IMR-90 (cell line): ENCODE results near the gene RNF223. TPM values are rescaled to one million over a fixed set of nuclear protein-coding genes. Genes with fewer than 3 reads are reported as not detected.

Experiments used
- ATAC-seq: fragments of 200-7000 bp; cut with Tn5 transposase; 2 replicates; pipeline ENCODE4 v1.9.1; 2020; ENCODE audit warnings: low read depth, mild to moderate bottlenecking, moderate library complexity
- BruUV-seq: library from RNA; stranded (reverse); fragments of 400-500 nt; replicated peaks from 2 replicates; lab custom pipeline; 2021; lab: Mats Ljungman, UMichigan
- CTCF ChIA-PET: fragments of 300-600 bp; formaldehyde crosslinking; extraction: SDS; loops from one replicate; lab custom pipeline; 2021; ENCODE audit warnings: antibody characterized with exemption; lab: Yijun Ruan, JAX
- POLR2A ChIA-PET: fragments of 300-600 bp; sonication (Branson Sonifier 250); formaldehyde crosslinking; loops from one replicate; lab custom pipeline; 2022; ENCODE audit warnings: antibody characterized with exemption; ENCODE audit not compliant: unreplicated experiment; lab: Charles Lee
- DNase-seq: peaks from one replicate; pipeline ENCODE4 v3.0.0; 2013
- H2AFZ ChIP-seq: replicated peaks from 2 replicates; pipeline ENCODE3; 2013; ENCODE audit warnings: low read length, mild to moderate bottlenecking; ENCODE audit not compliant: poor library complexity
- H2AK5ac ChIP-seq: 2 replicates; pipeline ENCODE4 v1.6.1; 2013; ENCODE audit warnings: low read depth, low read length, inconsistent platforms
- H2AK9ac ChIP-seq: replicated peaks from 2 replicates; pipeline ENCODE3; 2013; ENCODE audit warnings: mild to moderate bottlenecking, low read depth, low read length, moderate library complexity; ENCODE audit not compliant: poor library complexity
- H2BK120ac ChIP-seq: 2 replicates; pipeline ENCODE4 v1.6.1; 2013; ENCODE audit warnings: low read depth, low read length, inconsistent platforms
- H2BK15ac ChIP-seq: 3 replicates; pipeline ENCODE4 v1.6.1; 2013; ENCODE audit warnings: low read depth, low read length, inconsistent platforms
- H2BK20ac ChIP-seq: 2 replicates; pipeline ENCODE4 v1.6.1; 2013; ENCODE audit warnings: low read depth, mild to moderate bottlenecking, inconsistent platforms, low read length, moderate library complexity
- H2BK5ac ChIP-seq: 2 replicates; pipeline ENCODE4 v1.6.1; 2013; ENCODE audit warnings: mild to moderate bottlenecking, low read depth, low read length, inconsistent platforms; ENCODE audit not compliant: poor library complexity, severe bottlenecking
- H3K14ac ChIP-seq: replicated peaks from 2 replicates; pipeline ENCODE4 v1.6.1; 2013; ENCODE audit warnings: low read depth, low read length, inconsistent platforms
- H3K18ac ChIP-seq: 2 replicates; pipeline ENCODE4 v1.6.1; 2013; ENCODE audit warnings: low read depth, low read length, control low read depth
- H3K23ac ChIP-seq: 2 replicates; pipeline ENCODE4 v1.6.1; 2013; ENCODE audit warnings: low read depth, low read length, inconsistent platforms
- H3K27ac ChIP-seq: 2 replicates; pipeline ENCODE4 v1.5.1; 2013; ENCODE audit warnings: mild to moderate bottlenecking, control low read depth, low read length; ENCODE audit not compliant: insufficient read depth
- H3K27me3 ChIP-seq: 2 replicates; pipeline ENCODE4 v1.6.1; 2013; ENCODE audit warnings: low read length; ENCODE audit not compliant: control insufficient read depth, insufficient read depth
- H3K36me3 ChIP-seq: 2 replicates; pipeline ENCODE4 v1.6.1; 2013; ENCODE audit warnings: low read length, mixed read lengths; ENCODE audit not compliant: control insufficient read depth, insufficient read depth
- H3K4ac ChIP-seq: 2 replicates; pipeline ENCODE4 v1.6.1; 2013; ENCODE audit warnings: low read depth, low read length, inconsistent platforms
- H3K4me1 ChIP-seq: 2 replicates; pipeline ENCODE4 v1.6.1; 2013; ENCODE audit warnings: low read length, mixed read lengths; ENCODE audit not compliant: control insufficient read depth, insufficient read depth
- H3K4me2 ChIP-seq: 2 replicates; pipeline ENCODE4 v1.6.1; 2013; ENCODE audit warnings: low read depth, mild to moderate bottlenecking, control low read depth, low read length, moderate library complexity
- H3K4me3 ChIP-seq: 2 replicates; pipeline ENCODE4 v1.5.1; 2013; ENCODE audit warnings: low read depth, mild to moderate bottlenecking, control low read depth, low read length, moderate library complexity; ENCODE audit not compliant: insufficient read depth
- H3K56ac ChIP-seq: 2 replicates; pipeline ENCODE4 v1.6.1; 2013; ENCODE audit warnings: low read length, inconsistent platforms; ENCODE audit not compliant: insufficient read depth; ENCODE audit errors: extremely low read depth
- H3K79me1 ChIP-seq, 2 experiments: 2 replicates each; pipeline ENCODE4 v1.6.1; 2013; ENCODE audit warnings: low read length in 2 of 2, inconsistent platforms in 1 of 2, low read depth in 1 of 2
- H3K9ac ChIP-seq: 2 replicates; pipeline ENCODE4 v1.6.1; 2013; ENCODE audit warnings: low read depth, low read length, control low read depth
- H3K9me1 ChIP-seq: 2 replicates; pipeline ENCODE4 v1.6.1; 2013; ENCODE audit warnings: low read length, inconsistent platforms; ENCODE audit not compliant: insufficient read depth
- H3K9me3 ChIP-seq: 2 replicates; pipeline ENCODE4 v1.6.1; 2013; ENCODE audit warnings: low read length; ENCODE audit not compliant: control insufficient read depth, insufficient read depth
- H4K20me1 ChIP-seq: 2 replicates; pipeline ENCODE4 v1.6.1; 2013; ENCODE audit warnings: low read length, inconsistent platforms; ENCODE audit not compliant: insufficient read depth
- H4K5ac ChIP-seq: 2 replicates; pipeline ENCODE4 v1.6.1; 2013; ENCODE audit warnings: mild to moderate bottlenecking, low read depth, low read length, control low read depth
- H4K8ac ChIP-seq, 2 experiments: 2 replicates each; pipeline ENCODE4 v1.6.1; 2013; ENCODE audit warnings: low read depth in 2 of 2, low read length in 2 of 2, control low read depth in 1 of 2, inconsistent platforms in 1 of 2
- H4K91ac ChIP-seq: 2 replicates; pipeline ENCODE4 v1.6.1; 2013; ENCODE audit warnings: low read depth, low read length, inconsistent platforms; ENCODE audit not compliant: insufficient read depth
- BHLHE40 ChIP-seq: fragments of 150-350 bp; IDR thresholded peaks from 2 replicates; pipeline ENCODE4 v1.6.1; 2016; ENCODE audit warnings: mild to moderate bottlenecking, low read depth, low read length
- CEBPB ChIP-seq: IDR thresholded peaks from 2 replicates; pipeline ENCODE4 v1.6.1; 2012; ENCODE audit warnings: low read depth, low read length, improper control_type of control experiment
- CTCF ChIP-seq: conservative IDR thresholded peaks from 2 replicates; pipeline ENCODE4 v1.5.1; 2012; ENCODE audit warnings: mild to moderate bottlenecking, low read depth, low read length, improper control_type of control experiment
- ELK1 ChIP-seq: fragments of 150-350 bp; IDR thresholded peaks from 2 replicates; pipeline ENCODE4 v1.6.1; 2016; ENCODE audit warnings: low read depth, mild to moderate bottlenecking, low read length, moderate library complexity, borderline replicate concordance
- FOS ChIP-seq: fragments of 150-350 bp; IDR thresholded peaks from 2 replicates; pipeline ENCODE4 v1.6.1; 2016; ENCODE audit warnings: low read depth, low read length
- MAFK ChIP-seq: IDR thresholded peaks from 2 replicates; pipeline ENCODE4 v1.6.1; 2012; ENCODE audit warnings: low read depth, low read length, improper control_type of control experiment
- MAZ ChIP-seq: IDR thresholded peaks from 2 replicates; pipeline ENCODE4 v1.6.1; 2012; ENCODE audit warnings: low read depth, mild to moderate bottlenecking, low read length, improper control_type of control experiment, moderate library complexity, borderline replicate concordance
- MXI1 ChIP-seq: IDR thresholded peaks from 2 replicates; pipeline ENCODE4 v1.6.1; 2012; ENCODE audit warnings: low read depth, mild to moderate bottlenecking, low read length, moderate library complexity, borderline replicate concordance
- POLR2A ChIP-seq: IDR thresholded peaks from 2 replicates; pipeline ENCODE4 v1.6.1; 2012; ENCODE audit warnings: mild to moderate bottlenecking, low read depth, low read length
- RAD21 ChIP-seq: IDR thresholded peaks from 2 replicates; pipeline ENCODE4 v1.6.1; 2012; ENCODE audit warnings: low read length, improper control_type of control experiment
- RCOR1 ChIP-seq: IDR thresholded peaks from 2 replicates; pipeline ENCODE4 v1.6.1; 2012; ENCODE audit warnings: mild to moderate bottlenecking, low read length, improper control_type of control experiment; ENCODE audit not compliant: insufficient replicate concordance
- RFX5 ChIP-seq: IDR thresholded peaks from 2 replicates; pipeline ENCODE4 v1.8.0; 2012; ENCODE audit warnings: low read depth, mild to moderate bottlenecking, low read length, moderate library complexity
- USF2 ChIP-seq: fragments of 150-350 bp; IDR thresholded peaks from 2 replicates; pipeline ENCODE4 v1.6.1; 2017; ENCODE audit warnings: mild to moderate bottlenecking, antibody characterized with exemption, low read length, low read depth
- WGBS, 2 experiments: methylation state at CpG; one replicate each; pipeline versions ENCODE4 v1.1.5 to v1.1.7; 2013; ENCODE audit warnings: missing lambda C conversion rate in 2 of 2; ENCODE audit not compliant: insufficient read length in 1 of 2; ENCODE audit errors: extremely low coverage in 2 of 2; 5-methylcytosine and 5-hydroxymethylcytosine counted together
- dilution Hi-C: fragments of 300-500 bp; cut with HindIII; formaldehyde crosslinking; loops from one replicate; pipeline ENCODE4 v1.14.3; 2018; ENCODE audit warnings: low sequenced_read_pairs; ENCODE audit not compliant: unreplicated experiment
- in situ Hi-C: fragments of 300-500 bp; cut with MboI; formaldehyde crosslinking; loops from 3 replicates; pipeline ENCODE4 v1.14.3; 2019; ENCODE audit warnings: low sequenced_read_pairs, inconsistent platforms, mixed read lengths
- intact Hi-C: fragments of 100-400 bp; cut with micrococcal nuclease; formaldehyde crosslinking; loops from 2 replicates; pipeline ENCODE4 v1.10.0; 2022
- polyA plus RNA-seq, 3 experiments: library from polyadenylated mRNA; depleted of rRNA; stranded (reverse); fragments of >200 nt; gene quantifications; 2 replicates each; pipeline ENCODE4 v1.2.3, GENCODE V29; 2012; ENCODE audit warnings: low replicate concordance in 1 of 3
- total RNA-seq: library from RNA; depleted of rRNA; stranded (reverse); fragments of >200 nt; gene quantifications from 2 replicates; pipeline ENCODE4 v1.2.3, GENCODE V29; 2012

Gene RNF223
- total and polyA plus RNA-seq, 2 of the 4 experiments (the other 2 are of a cell fraction), result not detected

GRCh38 chr1:1122078-1122811 lies 48.1 kb upstream of the RNF223 start:
- H3K79me1 ChIP-seq, result no peaks in the 10 kb centered on the region
- no peak overlapping the region; the same call in 1 of the 2 replicates for H3K18ac ChIP-seq
- H2AK5ac ChIP-seq, result peak overlapping the region; percentile 67
- H3K36me3 ChIP-seq, result no peaks in the 10 kb centered on the region
- ChIA-PET POLR2A (interaction anchor here (0.5 kb wide), 1 partner anchor 157 kb away, joined by 4 read pairs; no protein-coding TSS in a partner anchor), CTCF (interaction anchor here (0.7 to 2.0 kb wide), 7 partner anchors 107 to 183 kb away, joined by 3 to 11 read pairs (median 4); partner anchors contain the start of genes B3GALT6 and SDF4)
- H2AK9ac ChIP-seq, result peak overlapping the region; percentile 70
- peaks cover 9% of the 10 kb centered on the region for H3K9me1 ChIP-seq
- H3K23ac ChIP-seq, result no peak overlapping the region
- dilution Hi-C loops, result no loop called here
- H2BK120ac ChIP-seq, result peak overlapping the region; percentile 79
- no peak overlapping the region for H2BK15ac ChIP-seq
- DNase-seq, result peak; percentile 59
- peak; percentile 97 for ATAC-seq
- H3K27me3 ChIP-seq, result no peaks in the 10 kb centered on the region; the same call in 1 of the 2 replicates
- WGBS, 2 experiments, result 13% methylated on average over 15 of the region's 39 CpGs; no CpG with 5 or more reads in 1 of the 2 experiments
- no peaks in the 10 kb centered on the region for H3K4me1 ChIP-seq
- H3K4me2 ChIP-seq, result peak overlapping the region; percentile 60; the same call in 1 of the 2 replicates
- H3K4me3 ChIP-seq, result no peak overlapping the region
- no peak overlapping the region for H2BK5ac ChIP-seq
- H4K5ac ChIP-seq, result peak overlapping the region; percentile 52; the same call in 1 of the 2 replicates
- no peak overlapping the region for H3K56ac ChIP-seq
- intact Hi-C loops, result loop anchor here (1.0 to 5.0 kb wide), 3 partner anchors 108 to 185 kb away; partner anchors contain the start of genes ACAP3 and PUSL1
- H3K27ac ChIP-seq, result no peak overlapping the region
- peak overlapping the region; percentile 91 for H2AFZ ChIP-seq
- H4K91ac ChIP-seq, result peak overlapping the region; percentile 51; the same call in 1 of the 2 replicates
- no TSS peak for BruUV-seq
- H3K9me3 ChIP-seq, result 0 out of 2 replicates have a peak, but pooled peaks cover 3% of the 10 kb centered on the region
- in situ Hi-C loops, result no loop called here
- H3K4ac ChIP-seq, result peak overlapping the region; percentile 54
- H2BK20ac ChIP-seq, result no peak overlapping the region
- H3K9ac ChIP-seq, result no peak overlapping the region
- peak overlapping the region in 1 of 2 experiments; percentile 66; a peak in 1 of 4 replicates for H4K8ac ChIP-seq
- no peaks in the 10 kb centered on the region for H4K20me1 ChIP-seq
- H3K14ac ChIP-seq, result no peak overlapping the region
- TF ChIP-seq CTCF (peak; percentile 91), USF2 (no peak), MXI1 (0 out of 2 replicates have a peak, but pooled peaks have one; percentile 35), RFX5 (no peak), MAZ (peak; percentile 78; the same call in 1 of the 2 replicates), BHLHE40 (no peak), RCOR1 (no peak), MAFK (no peak), CEBPB (no peak), RAD21 (peak; percentile 96), ELK1 (no peak), POLR2A (peak; percentile 47; the same call in 1 of the 2 replicates), FOS (no peak)
